Measurements from ENCODE around the gene INHA. TPM values are rescaled to one million over a fixed set of nuclear protein-coding genes. Genes with fewer than 3 reads are reported as not detected.
A peak's percentile ranks its signal among the peaks of the same experiment; 100 is the strongest.

The INHA gene
- total RNA-seq, 2 donors from 2014 or later = not detected

DNA sequence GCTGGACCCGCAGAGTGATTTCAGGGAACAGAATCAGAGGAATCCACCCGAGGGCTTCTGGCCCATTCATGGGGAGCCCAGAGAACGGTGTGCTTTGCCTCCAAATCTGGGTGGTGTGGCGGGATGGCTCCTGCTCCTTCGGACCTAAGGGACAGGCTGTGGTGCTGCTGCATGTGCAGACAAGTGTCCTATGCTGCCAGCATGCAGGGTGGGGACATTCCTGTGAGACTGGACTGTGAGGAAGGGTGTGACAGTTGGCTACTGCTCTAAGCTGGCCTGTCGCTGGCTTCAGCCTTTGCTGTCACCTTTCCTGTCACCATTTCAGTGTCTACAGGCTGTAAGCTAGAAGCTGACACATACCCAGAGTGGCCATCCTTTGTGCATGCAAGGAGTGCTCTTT, 52.5 kb downstream of the INHA start:
- no peaks in the 10 kb centered on the region for H3K9me3 Mint-ChIP-seq
- H3K27me3 Mint-ChIP-seq = peaks cover 22 to 32% of the 10 kb centered on the region in 2 donors
- peaks cover 3 to 4% of the 10 kb centered on the region in 2 donors for H3K4me1 Mint-ChIP-seq (ENCODE audit: low read depth in 2 of 2)
- H3K36me3 Mint-ChIP-seq = no peaks in the 10 kb centered on the region
- H3K4me3 Mint-ChIP-seq = no peak overlapping the region
- no peak overlapping the region for H3K27ac Mint-ChIP-seq
- DNase-seq (ENCODE audit: low spot score) = no peak
- ATAC-seq = peak in 1 of 2 donors; percentile 17

DNA sequence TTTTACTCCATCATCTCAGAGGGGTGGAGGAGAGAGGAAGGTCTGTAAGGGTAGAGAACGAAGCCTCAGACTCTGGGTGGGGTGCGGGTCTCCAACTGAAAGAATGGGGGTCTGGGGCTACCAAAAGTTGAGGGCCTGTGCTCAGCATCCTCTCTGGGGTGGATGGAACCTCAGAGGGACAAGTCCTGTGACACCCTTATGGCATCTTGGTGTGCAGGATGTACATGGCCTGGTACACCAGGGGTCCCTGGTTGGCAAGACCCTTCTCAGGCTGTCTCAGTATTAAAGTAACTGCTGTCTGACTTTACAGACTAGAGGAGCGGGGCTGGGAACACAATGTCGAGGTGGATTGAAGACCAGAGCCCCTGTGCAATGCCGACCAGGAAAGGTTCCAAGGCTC, 53.1 kb downstream of the INHA start:
- Mint-ChIP-seq H3K9me3 (no peaks in the 10 kb centered on the region), H3K36me3 (no peaks in the 10 kb centered on the region), H3K4me3 (no peak overlapping the region), H3K27ac (no peak overlapping the region), H3K4me1 (ENCODE audit: low read depth in 2 of 2) (peaks cover 3 to 4% of the 10 kb centered on the region in 2 donors), H3K27me3 (peaks cover 22 to 32% of the 10 kb centered on the region in 2 donors)
- DNase-seq (ENCODE audit: low spot score) = no peak
- ATAC-seq = no peak

Other genes starting within 250 kb of the INHA start
- gene RESP18, start 239.6 kb upstream of the INHA start, total RNA-seq = not detected
- 100 to 1,000 TPM in 1 of 2 donors, 10 to 100 TPM in 1; 85.3 to 116 TPM for gene DNPEP, start 184.4 kb upstream of the INHA start, total RNA-seq
- not detected for gene DES, start 153.9 kb upstream of the INHA start, total RNA-seq
- under 1 TPM in 1 of 2 donors, not detected in 1; 0.86 TPM for gene SPEG, start 137.5 kb upstream of the INHA start, total RNA-seq
- 10 to 100 TPM; 55.5 to 67.1 TPM for gene GMPPA, start 73.4 kb upstream of the INHA start, total RNA-seq
- gene ASIC4, start 57.8 kb upstream of the INHA start, total RNA-seq = under 1 TPM in 1 of 2 donors, not detected in 1; 0.12 TPM
- gene CHPF, start 28.5 kb upstream of the INHA start, total RNA-seq = 10 to 100 TPM; 52.4 to 57.5 TPM
- gene TMEM198, start 28.3 kb upstream of the INHA start, total RNA-seq = 1 to 10 TPM; 3.6 to 7.6 TPM
- gene OBSL1, start 771 bp upstream of the INHA start, total RNA-seq = 1 to 10 TPM in 1 of 2 donors, not detected in 1; 2.9 TPM
- gene STK11IP, start 25.5 kb downstream of the INHA start, total RNA-seq = 10 to 100 TPM; 27.7 to 50.7 TPM
- not detected for gene SLC4A3, start 55.3 kb downstream of the INHA start, total RNA-seq